HG02763 (cell line): ENCODE results near the gene PPP4R1.

Source experiments
- ATAC-seq: cut with Tn5 transposase; IDR thresholded peaks from one replicate; pipeline ENCODE4 v1.9.1; 2021; ENCODE audit warnings: mild to moderate bottlenecking, moderate library complexity; ENCODE audit not compliant: unreplicated experiment

The PPP4R1 gene

DNA sequence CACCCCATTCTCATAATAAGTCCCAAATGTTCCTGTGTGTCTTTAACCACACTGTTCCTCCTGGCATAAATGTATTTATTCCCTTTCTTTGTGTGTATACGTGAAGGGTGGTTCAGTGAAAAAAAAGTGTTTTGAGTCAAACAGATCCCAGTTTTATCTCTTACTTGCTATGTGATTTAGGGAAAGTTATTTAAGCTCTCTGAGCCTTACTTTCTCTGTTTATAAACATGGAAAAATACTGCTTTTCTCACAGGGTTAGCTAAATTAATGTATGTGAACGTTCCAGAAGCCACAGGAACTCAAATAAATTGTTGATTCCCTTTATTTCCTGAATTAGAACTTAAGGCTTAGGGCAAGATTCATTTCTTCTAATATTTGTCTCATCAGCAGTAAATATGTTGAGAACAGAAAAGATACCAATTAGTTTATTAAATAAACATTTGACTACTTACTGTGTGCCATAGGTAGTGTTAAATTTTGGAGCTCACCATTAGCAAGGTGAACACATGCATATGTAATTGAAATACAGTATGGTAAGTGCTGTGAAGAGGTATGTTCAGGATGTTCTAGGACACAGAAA, 105.8 kb downstream of the PPP4R1 start:
- no peak for ATAC-seq

- no peak for ATAC-seq
These were observed 106.7 kb downstream of the PPP4R1 start for GRCh38 chr18:9507565-9508088.

DNA sequence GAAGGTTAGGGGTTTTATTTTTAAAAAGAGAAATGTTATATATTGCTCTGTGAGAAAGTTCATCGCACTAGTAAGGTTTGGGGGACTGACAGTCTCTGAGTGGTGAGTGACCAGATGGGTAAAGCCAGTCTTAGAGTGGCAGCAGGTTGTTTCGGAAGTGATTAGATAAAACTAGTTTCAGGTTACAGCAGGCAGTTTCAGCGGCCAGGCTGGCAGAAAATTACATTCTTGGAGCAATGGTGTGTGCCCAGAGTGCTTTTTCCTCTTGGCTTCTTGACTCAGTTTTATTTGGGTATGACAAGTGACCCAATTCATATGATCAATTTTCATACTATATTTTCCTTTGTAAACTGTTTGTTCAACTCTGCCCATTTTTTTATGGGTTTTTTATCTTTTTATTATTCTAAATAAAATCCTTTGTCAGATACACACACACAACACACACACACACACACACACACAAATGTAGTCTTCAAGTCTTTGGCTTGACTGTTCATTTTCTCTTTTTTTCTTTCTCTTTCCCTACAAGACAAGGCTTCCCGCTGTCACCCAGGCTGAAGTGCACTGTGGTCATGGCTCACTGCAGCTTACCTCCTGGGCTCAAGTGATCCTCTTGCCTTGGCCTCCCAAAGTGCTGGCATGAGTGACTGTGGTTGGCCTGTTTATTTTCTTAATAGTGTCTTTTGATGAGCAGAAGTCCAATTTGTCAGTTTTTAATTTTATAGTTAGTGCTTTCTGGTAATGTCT, 108.1 kb downstream of the PPP4R1 start:
- no peak for ATAC-seq
